T-helper 2 cell treated with Interferon-gamma antibody and Interleukin-4, amounts not matched to agents 5 μg/mL and 100 μg/mL, for 36 hours (primary cell): ENCODE data around the gene TESK2.

Experiments used
- DNase-seq: peaks from one replicate; pipeline ENCODE4 v3.0.0; 2021; ENCODE audit warnings: low spot score
- H3K27ac Mint-ChIP-seq: one replicate; pipeline ENCODE4 v1.8.0; 2021; ENCODE audit warnings: mild to moderate bottlenecking, mixed read lengths
- H3K27me3 Mint-ChIP-seq: one replicate; pipeline ENCODE4 v1.8.0; 2021; ENCODE audit warnings: low read depth, mixed read lengths
- H3K36me3 Mint-ChIP-seq: one replicate; pipeline ENCODE4 v1.8.0; 2021; ENCODE audit warnings: low read depth, mixed read lengths
- H3K4me1 Mint-ChIP-seq: one replicate; pipeline ENCODE4 v1.8.0; 2021; ENCODE audit warnings: low read depth, mixed read lengths
- H3K4me3 Mint-ChIP-seq: one replicate; pipeline ENCODE4 v1.8.0; 2022; ENCODE audit warnings: mild to moderate bottlenecking, moderate library complexity, mixed read lengths
- H3K9me3 Mint-ChIP-seq: one replicate; pipeline ENCODE4 v1.8.0; 2021; ENCODE audit warnings: mixed read lengths

TESK2 gene

GRCh38 chr1:45348609-45348965, 142.4 kb downstream of the TESK2 start:
- peaks cover 12% of the 10 kb centered on the region for H3K36me3 Mint-ChIP-seq
- no peak overlapping the region for H3K27ac Mint-ChIP-seq
- no peaks in the 10 kb centered on the region for H3K27me3 Mint-ChIP-seq
- H3K4me1 Mint-ChIP-seq, result peaks cover 12% of the 10 kb centered on the region
- no peak for DNase-seq
- no peak overlapping the region for H3K4me3 Mint-ChIP-seq
- no peaks in the 10 kb centered on the region for H3K9me3 Mint-ChIP-seq

GRCh38 chr1:45348020-45348419, 142.9 kb downstream of the TESK2 start:
- Mint-ChIP-seq H3K27me3 (no peaks in the 10 kb centered on the region), H3K36me3 (peaks cover 17% of the 10 kb centered on the region), H3K9me3 (no peaks in the 10 kb centered on the region), H3K27ac (no peak overlapping the region), H3K4me3 (no peak overlapping the region), H3K4me1 (peaks cover 12% of the 10 kb centered on the region)
- no peak for DNase-seq

- DNase-seq, result no peak
- Mint-ChIP-seq H3K36me3 (peaks cover 31% of the 10 kb centered on the region), H3K27me3 (no peaks in the 10 kb centered on the region), H3K4me3 (no peak overlapping the region), H3K27ac (no peak overlapping the region), H3K4me1 (peaks cover 21% of the 10 kb centered on the region), H3K9me3 (no peaks in the 10 kb centered on the region)
Observed at GRCh38 chr1:45346473-45346872, 144.5 kb downstream of the TESK2 start.

- no peak overlapping the region for H3K4me3 Mint-ChIP-seq
- H3K4me1 Mint-ChIP-seq, result peaks cover 22% of the 10 kb centered on the region
- H3K27me3 Mint-ChIP-seq, result no peaks in the 10 kb centered on the region
- DNase-seq, result no peak
- peaks cover 37% of the 10 kb centered on the region for H3K36me3 Mint-ChIP-seq
- H3K27ac Mint-ChIP-seq, result no peak overlapping the region
- H3K9me3 Mint-ChIP-seq, result no peaks in the 10 kb centered on the region
Observed at GRCh38 chr1:45345014-45345413, 145.9 kb downstream of the TESK2 start.

GRCh38 chr1:45344499-45344898, 146.5 kb downstream of the TESK2 start:
- H3K27ac Mint-ChIP-seq, result no peak overlapping the region
- DNase-seq, result no peak
- H3K9me3 Mint-ChIP-seq, result no peaks in the 10 kb centered on the region
- no peaks in the 10 kb centered on the region for H3K27me3 Mint-ChIP-seq
- peaks cover 40% of the 10 kb centered on the region for H3K36me3 Mint-ChIP-seq
- peaks cover 23% of the 10 kb centered on the region for H3K4me1 Mint-ChIP-seq
- H3K4me3 Mint-ChIP-seq, result no peak overlapping the region

GRCh38 chr1:45340816-45341466, 150.0 kb downstream of the TESK2 start:
- Mint-ChIP-seq H3K27ac (peak overlapping the region; percentile 99), H3K36me3 (peaks cover 47% of the 10 kb centered on the region), H3K27me3 (no peaks in the 10 kb centered on the region), H3K4me3 (peak overlapping the region; percentile 99), H3K4me1 (peaks cover 30% of the 10 kb centered on the region), H3K9me3 (peaks cover 5% of the 10 kb centered on the region)
- no peak for DNase-seq

- Mint-ChIP-seq H3K4me1 (peaks cover 34% of the 10 kb centered on the region), H3K4me3 (peak within 1 kb of the TSS; percentile 99), H3K36me3 (peaks cover 43% of the 10 kb centered on the region), H3K27ac (peak within 1 kb of the TSS; percentile 99), H3K27me3 (no peaks in the 10 kb centered on the region), H3K9me3 (peaks cover 5% of the 10 kb centered on the region)
- DNase-seq, result peak; percentile 98
Observed at GRCh38 chr1:45339789-45340558, 151.0 kb downstream of the TESK2 start, which contains the start of the genes MUTYH and TOE1. MUTYH (minus strand) TSS chr1:45340440; CDS start chr1:45334505, 5,935 bp downstream. TOE1 (plus strand) TSS chr1:45340170; CDS start chr1:45340253, 83 bp downstream.

GRCh38 chr1:45337630-45338325, 153.2 kb downstream of the TESK2 start:
- H3K9me3 Mint-ChIP-seq, result peaks cover 5% of the 10 kb centered on the region
- no peaks in the 10 kb centered on the region for H3K27me3 Mint-ChIP-seq
- H3K27ac Mint-ChIP-seq, result no peak overlapping the region
- H3K4me3 Mint-ChIP-seq, result peak overlapping the region; percentile 20
- H3K36me3 Mint-ChIP-seq, result peaks cover 41% of the 10 kb centered on the region
- no peak for DNase-seq
- H3K4me1 Mint-ChIP-seq, result peaks cover 42% of the 10 kb centered on the region

- no peak for DNase-seq
Observed at GRCh38 chr1:45335855-45336324, 155.1 kb downstream of the TESK2 start.

GRCh38 chr1:45334308-45335245, 156.4 kb downstream of the TESK2 start:
- Mint-ChIP-seq H3K27ac (peak overlapping the region; percentile 56), H3K4me3 (no peak overlapping the region), H3K4me1 (peaks cover 23% of the 10 kb centered on the region)

More at GRCh38 chr1:45335855-45336324, 155.1 kb downstream of the TESK2 start:
- Mint-ChIP-seq H3K4me1 (peaks cover 26% of the 10 kb centered on the region), H3K9me3 (peaks cover 5% of the 10 kb centered on the region), H3K27me3 (no peaks in the 10 kb centered on the region), H3K4me3 (no peak overlapping the region), H3K36me3 (peaks cover 29% of the 10 kb centered on the region), H3K27ac (no peak overlapping the region)

GRCh38 chr1:45332346-45332720, 158.6 kb downstream of the TESK2 start:
- Mint-ChIP-seq H3K27ac (no peak overlapping the region), H3K36me3 (peaks cover 21% of the 10 kb centered on the region), H3K4me1 (peaks cover 18% of the 10 kb centered on the region), H3K4me3 (no peak overlapping the region), H3K9me3 (no peaks in the 10 kb centered on the region), H3K27me3 (no peaks in the 10 kb centered on the region)
- no peak for DNase-seq

More at GRCh38 chr1:45334308-45335245, 156.4 kb downstream of the TESK2 start:
- Mint-ChIP-seq H3K9me3 (peaks cover 5% of the 10 kb centered on the region), H3K36me3 (peaks cover 28% of the 10 kb centered on the region), H3K27me3 (no peaks in the 10 kb centered on the region)
- DNase-seq, result no peak

- Mint-ChIP-seq H3K36me3 (peaks cover 21% of the 10 kb centered on the region), H3K4me1 (peaks cover 18% of the 10 kb centered on the region), H3K27ac (no peak overlapping the region), H3K27me3 (no peaks in the 10 kb centered on the region), H3K9me3 (no peaks in the 10 kb centered on the region), H3K4me3 (no peak overlapping the region)
- DNase-seq, result no peak
Observed at GRCh38 chr1:45331436-45332345, 159.3 kb downstream of the TESK2 start.
